ENCODE results near the gene QRICH1. TPM values are rescaled to one million over a fixed set of nuclear protein-coding genes. Genes with fewer than 3 reads are reported as not detected.
A peak's percentile ranks its signal among the peaks of the same experiment; 100 is the strongest.

Gene QRICH1
- total and polyA plus RNA-seq, 2 of the 13 experiments (the other 11 are each of a cell fraction or from before 2014, with no cell fraction given) = 52.6 to 102 TPM

GRCh38 chr3:49028673-49029562 lies 65.0 kb downstream of the QRICH1 start, which contains the start of gene IMPDH2 (continued):
- TF ChIP-seq MLXIP (CRISPR knock-in tag; IDR thresholded peaks at IDR 0.05; ENCODE audit: borderline replicate concordance) (no peak), GPBP1L1 (CRISPR knock-in tag; IDR thresholded peaks at IDR 0.05) (no peak), RAD21 (CRISPR knock-in tag; IDR thresholded peaks at IDR 0.05) (peak; percentile 72), ZNF337 (CRISPR knock-in tag; IDR thresholded peaks at IDR 0.05; ENCODE audit: borderline replicate concordance, low read depth) (no peak), MAFG (CRISPR knock-in tag; IDR thresholded peaks at IDR 0.05) (no peak), ARHGAP35 (CRISPR knock-in tag; IDR thresholded peaks at IDR 0.05; ENCODE audit: borderline replicate concordance) (peak; percentile 75; the same call in 1 of the 2 replicates), AKNA (CRISPR knock-in tag; IDR thresholded peaks at IDR 0.05; ENCODE audit: borderline replicate concordance) (0 out of 2 replicates have a peak, but pooled peaks have one; percentile 71), SMAD1 (CRISPR knock-in tag; IDR thresholded peaks at IDR 0.05; ENCODE audit: borderline replicate concordance, low read depth) (peak; percentile 92; the same call in 1 of the 2 replicates), RNF219 (CRISPR knock-in tag; IDR thresholded peaks at IDR 0.05) (peak; percentile 90; the same call in 1 of the 2 replicates), ZNF7 (CRISPR knock-in tag; IDR thresholded peaks at IDR 0.05) (no peak), SP5 (CRISPR knock-in tag; IDR thresholded peaks at IDR 0.05; ENCODE audit: borderline replicate concordance, low read depth) (peak; percentile 37; the same call in 1 of the 2 replicates)

All from HepG2 (cell line).